DOHH2 (cell line): Measurements from ENCODE around the gene STK4.

ENCODE experiments used
- H3F3A ChIP-seq: fragments of 200-600 bp; sonication (generic), shearing (Covaris generic); 2 replicates; pipeline ENCODE4 v1.6.0; 2016; ENCODE audit warnings: antibody characterized with exemption, mild to moderate bottlenecking; ENCODE audit not compliant: control insufficient read depth, insufficient read depth
- H3K27ac ChIP-seq: fragments of 200-600 bp; sonication (generic); 2 replicates; pipeline ENCODE4 v1.5.1; 2014; ENCODE audit warnings: low read depth, mild to moderate bottlenecking, low read length, moderate library complexity
- H3K27me3 ChIP-seq: fragments of 200-600 bp; sonication (generic); 2 replicates; pipeline ENCODE4 v1.6.1; 2014; ENCODE audit warnings: mild to moderate bottlenecking, low read length, mixed read lengths; ENCODE audit not compliant: control insufficient read depth
- H3K36me3 ChIP-seq: fragments of 200-600 bp; sonication (generic); 2 replicates; pipeline ENCODE4 v1.6.1; 2014; ENCODE audit warnings: mild to moderate bottlenecking, low read length, moderate library complexity, mixed read lengths; ENCODE audit not compliant: control insufficient read depth
- H3K4me1 ChIP-seq: fragments of 200-600 bp; sonication (generic); 2 replicates; pipeline ENCODE4 v1.6.1; 2014; ENCODE audit warnings: mild to moderate bottlenecking, low read length, mixed read lengths; ENCODE audit not compliant: control insufficient read depth
- H3K4me2 ChIP-seq: fragments of 200-600 bp; sonication (generic); 2 replicates; pipeline ENCODE4 v1.6.0; 2014; ENCODE audit warnings: mild to moderate bottlenecking, low read length, moderate library complexity
- H3K4me3 ChIP-seq: fragments of 200-600 bp; sonication (generic); 2 replicates; pipeline ENCODE4 v1.5.1; 2014; ENCODE audit warnings: mild to moderate bottlenecking, low read length, mixed read lengths
- H3K79me2 ChIP-seq: fragments of 200-600 bp; sonication (generic); 2 replicates; pipeline ENCODE4 v1.6.1; 2014; ENCODE audit warnings: mild to moderate bottlenecking, low read length, mixed read lengths; ENCODE audit not compliant: control insufficient read depth
- H3K9me2 ChIP-seq: fragments of 200-600 bp; sonication (generic); replicated peaks from 2 replicates; pipeline ENCODE4 v1.6.1; 2014; ENCODE audit warnings: mild to moderate bottlenecking, low read length, mixed read lengths; ENCODE audit not compliant: control insufficient read depth
- H3K9me3 ChIP-seq: fragments of 200-600 bp; sonication (generic); 2 replicates; pipeline ENCODE4 v1.6.1; 2014; ENCODE audit warnings: antibody characterized with exemption, low read length, mixed read lengths; ENCODE audit not compliant: control insufficient read depth, insufficient read depth
- H4K20me1 ChIP-seq: fragments of 200-600 bp; sonication (generic); 2 replicates; pipeline ENCODE4 v1.6.0; 2014; ENCODE audit warnings: low read depth, mild to moderate bottlenecking, antibody characterized with exemption, low read length, moderate library complexity; ENCODE audit not compliant: control insufficient read depth, insufficient read depth
- CTCF ChIP-seq: fragments of 200-600 bp; sonication (generic); IDR thresholded peaks from one replicate; pipeline ENCODE4 v1.5.1; 2014; ENCODE audit warnings: antibody characterized with exemption, mild to moderate bottlenecking, low read depth, low read length; ENCODE audit not compliant: poor library complexity, severe bottlenecking
- EZH2phosphoT487 ChIP-seq: fragments of 200-600 bp; sonication (generic); IDR thresholded peaks from 2 replicates; pipeline ENCODE4 v1.6.1; 2017; ENCODE audit warnings: borderline replicate concordance, mild to moderate bottlenecking, antibody characterized with exemption, low read length, moderate library complexity, mixed read lengths

STK4 gene

GRCh38 chr20:45032781-45033180, 66.5 kb downstream of the STK4 start:
- Histone ChIP-seq H3K27me3 (no peaks in the 10 kb centered on the region), H3K9me3 (no peaks in the 10 kb centered on the region), H3K4me1 (peaks cover 89% of the 10 kb centered on the region), H3K36me3 (peaks cover 90% of the 10 kb centered on the region), H3K9me2 (no peaks in the 10 kb centered on the region), H3F3A (peaks cover 29% of the 10 kb centered on the region), H3K27ac (peak overlapping the region; percentile 71), H3K79me2 (peaks cover 92% of the 10 kb centered on the region), H4K20me1 (no peaks in the 10 kb centered on the region), H3K4me2 (peak overlapping the region; percentile 69), H3K4me3 (peak overlapping the region; percentile 55)
- TF ChIP-seq EZH2phosphoT487, result no peak
- no peak for TF ChIP-seq CTCF

- Histone ChIP-seq H3K4me1 (peaks cover 94% of the 10 kb centered on the region), H3K36me3 (peaks cover 83% of the 10 kb centered on the region), H3K27me3 (no peaks in the 10 kb centered on the region), H3K9me2 (no peaks in the 10 kb centered on the region), H3K4me3 (peak overlapping the region; percentile 50), H3K4me2 (peak overlapping the region; percentile 63), H3K9me3 (no peaks in the 10 kb centered on the region), H3F3A (peaks cover 24% of the 10 kb centered on the region), H3K27ac (peak overlapping the region; percentile 71), H3K79me2 (peaks cover 89% of the 10 kb centered on the region), H4K20me1 (no peaks in the 10 kb centered on the region)
- no peak for TF ChIP-seq CTCF
- TF ChIP-seq EZH2phosphoT487, result no peak
These were observed 68.1 kb downstream of the STK4 start for GRCh38 chr20:45034436-45034835.

- Histone ChIP-seq H3K27ac (peak overlapping the region; percentile 71), H3K36me3 (peaks cover 79% of the 10 kb centered on the region), H3K79me2 (peaks cover 92% of the 10 kb centered on the region), H3F3A (peaks cover 15% of the 10 kb centered on the region), H3K27me3 (no peaks in the 10 kb centered on the region), H3K4me3 (no peak overlapping the region), H4K20me1 (no peaks in the 10 kb centered on the region), H3K4me1 (peaks cover 99% of the 10 kb centered on the region), H3K9me2 (no peaks in the 10 kb centered on the region), H3K9me3 (no peaks in the 10 kb centered on the region), H3K4me2 (peak overlapping the region; percentile 63; the same call in 1 of the 2 replicates)
- TF ChIP-seq EZH2phosphoT487 (no peak), CTCF (no peak)
These were observed 69.9 kb downstream of the STK4 start for GRCh38 chr20:45036044-45036755.
